HG03460 (cell line): ENCODE measurements around the gene IL3.
"Not testable (repeated sequence)": the region's sequence is repeated elsewhere in the genome, so short reads cannot be mapped to it uniquely, and the experiment has no call there.

Experiments
- ATAC-seq: cut with Tn5 transposase; IDR thresholded peaks from one replicate; pipeline ENCODE4 v1.9.1; 2021; ENCODE audit not compliant: unreplicated experiment

IL3 gene

DNA sequence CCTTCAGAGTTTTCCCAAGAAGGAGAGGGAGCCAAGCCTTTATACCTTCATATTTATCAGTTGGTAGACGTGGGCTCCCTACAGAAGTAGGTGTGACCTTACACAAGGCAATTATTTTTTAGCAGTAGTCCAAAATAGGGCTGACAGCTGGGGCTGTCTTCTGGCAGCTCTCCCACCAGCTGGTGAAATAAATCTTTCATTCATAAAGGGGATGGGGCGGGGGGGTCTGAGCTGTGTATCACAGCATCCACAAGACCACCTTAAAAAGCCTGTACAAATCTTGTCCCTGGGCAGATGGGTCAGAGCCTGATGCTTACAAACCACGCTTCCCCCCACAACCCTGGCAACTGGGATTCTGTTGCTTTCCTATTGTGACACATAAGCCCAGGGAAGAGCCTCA lies 32.8 kb downstream of the IL3 start:
- ATAC-seq, result no peak

DNA sequence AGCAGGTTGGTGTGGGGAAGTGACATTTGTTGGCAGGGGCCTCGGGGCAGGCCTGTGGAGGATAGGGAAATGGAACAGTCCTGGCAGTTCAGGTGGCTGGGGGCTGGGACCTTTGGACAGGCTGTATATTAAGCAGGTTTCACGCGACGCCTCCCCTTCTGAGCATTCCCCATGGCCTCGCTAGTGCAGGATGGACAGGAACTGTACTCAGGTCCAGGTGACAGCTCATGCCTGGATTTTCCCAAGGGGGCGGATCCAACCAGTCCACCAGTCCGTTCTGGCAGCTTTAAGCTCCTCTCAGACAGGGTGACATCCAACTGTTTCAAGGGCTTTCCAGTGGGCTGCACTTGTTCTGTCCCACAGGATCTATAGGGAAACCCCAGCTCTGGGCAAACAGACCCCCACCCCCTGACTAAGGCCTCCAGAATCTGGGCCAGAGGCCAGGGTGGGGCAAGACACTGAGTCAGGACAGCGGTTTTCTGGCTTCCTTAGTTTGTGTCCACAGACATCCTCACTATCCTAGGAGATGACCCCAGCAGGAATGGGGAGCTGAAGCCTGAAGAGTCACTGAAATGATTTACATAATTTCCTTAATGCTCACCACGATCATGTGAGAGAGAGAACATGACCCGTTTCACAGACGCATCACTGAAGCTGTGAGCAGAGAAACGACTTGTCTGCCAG lies 34.1 kb downstream of the IL3 start:
- no peak for ATAC-seq

DNA sequence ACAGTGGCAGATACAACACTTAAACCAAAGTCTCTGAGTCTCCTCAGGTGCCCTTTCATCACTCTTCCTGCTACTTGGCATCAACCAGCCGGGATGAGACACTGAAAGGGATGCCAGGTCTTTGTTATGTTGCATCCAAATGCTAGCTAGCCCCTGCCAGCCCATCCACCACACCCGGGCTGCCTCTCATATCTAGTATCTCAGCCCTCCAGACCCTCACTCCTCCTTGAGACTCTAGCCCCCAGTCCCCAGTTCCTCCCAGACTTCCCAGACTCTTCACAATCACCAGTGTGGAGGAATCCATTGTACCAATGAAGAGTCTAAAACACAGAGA lies 34.6 kb downstream of the IL3 start:
- no peak for ATAC-seq

DNA sequence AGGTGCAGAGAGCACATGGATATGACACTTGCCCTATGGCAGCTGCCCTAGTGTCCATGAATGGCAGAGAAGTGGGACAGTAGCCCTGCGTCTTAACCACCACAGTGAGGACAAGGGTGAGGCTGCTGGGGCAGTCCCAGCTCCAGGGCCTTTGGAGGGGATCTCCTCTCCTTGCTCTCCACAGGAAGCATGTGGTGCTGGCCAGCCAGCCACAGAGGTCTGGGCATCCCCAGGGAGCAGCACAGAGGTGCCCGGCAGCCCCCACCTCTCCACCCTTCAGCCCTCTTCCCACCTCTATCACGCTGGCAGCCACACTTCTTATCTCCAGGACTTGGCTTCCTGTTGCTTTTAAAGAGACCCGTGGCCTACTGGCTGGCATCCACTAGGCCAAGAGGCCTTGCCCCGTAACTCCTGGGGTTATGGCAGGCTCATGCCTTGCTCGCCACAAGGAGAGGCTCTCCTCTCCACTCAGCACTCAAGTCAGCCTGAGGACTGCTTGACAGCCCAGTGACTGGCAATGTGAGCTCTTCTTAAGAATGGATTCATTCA lies 35.0 kb downstream of the IL3 start:
- ATAC-seq, result no peak

DNA sequence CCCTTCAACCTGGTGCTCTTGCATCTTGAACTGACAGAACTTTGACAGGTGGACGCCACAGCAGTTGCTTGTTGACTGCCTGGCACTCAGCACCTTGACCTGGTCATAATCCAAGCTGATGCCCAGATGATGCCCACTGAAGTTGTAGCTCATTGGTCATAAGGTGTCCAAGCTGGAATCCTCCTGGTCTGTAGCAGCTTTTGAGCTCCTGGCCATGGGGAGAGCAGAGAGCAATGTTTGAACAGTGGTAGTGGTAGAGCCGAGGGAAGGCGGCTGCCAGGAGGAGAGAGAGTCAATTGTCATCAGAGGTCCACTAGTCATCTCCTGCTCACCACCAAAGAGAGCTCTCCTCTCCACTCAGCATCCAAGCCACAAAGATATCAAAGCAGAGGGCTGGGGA lies 36.4 kb downstream of the IL3 start:
- no peak for ATAC-seq

DNA sequence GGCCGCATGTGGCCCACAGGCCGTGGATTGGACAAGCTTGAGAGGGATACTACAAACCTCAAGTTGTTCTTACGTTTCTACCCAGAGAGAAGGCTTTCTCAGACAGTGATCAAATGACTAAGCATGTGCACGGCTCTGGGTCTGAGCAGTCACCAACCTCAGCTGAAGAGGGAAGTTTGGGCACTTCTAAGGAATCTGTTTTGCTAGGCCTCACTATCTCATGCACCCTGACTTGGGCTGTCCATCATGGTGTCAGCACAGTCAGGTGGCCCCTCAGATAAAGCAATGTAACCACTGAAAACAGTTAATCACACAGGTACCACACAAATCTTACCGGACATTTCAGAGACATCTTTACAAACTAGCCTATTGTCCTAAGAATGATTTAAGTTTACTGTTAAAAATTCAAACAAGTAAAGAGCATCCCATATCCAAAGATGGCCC lies 37.7 kb downstream of the IL3 start:
- no peak for ATAC-seq

DNA sequence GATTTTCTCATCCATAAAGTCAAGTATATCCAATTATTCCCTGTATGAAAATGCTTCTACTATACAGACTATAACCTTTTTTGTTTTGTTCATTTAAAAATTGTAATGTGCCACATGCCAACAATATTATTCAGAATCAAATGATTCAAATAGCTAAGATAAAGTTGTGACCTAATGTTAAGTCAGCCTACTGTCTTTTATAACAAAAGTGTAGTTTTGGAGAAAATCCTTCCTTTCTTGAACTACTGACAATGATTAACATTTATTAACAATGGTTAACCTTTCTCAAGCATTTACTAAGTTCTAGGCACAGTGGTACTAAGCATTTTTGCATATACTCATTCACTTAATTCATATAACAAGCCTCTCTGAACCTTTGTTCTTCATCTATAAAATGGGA lies 38.2 kb downstream of the IL3 start:
- ATAC-seq, result no peak

DNA sequence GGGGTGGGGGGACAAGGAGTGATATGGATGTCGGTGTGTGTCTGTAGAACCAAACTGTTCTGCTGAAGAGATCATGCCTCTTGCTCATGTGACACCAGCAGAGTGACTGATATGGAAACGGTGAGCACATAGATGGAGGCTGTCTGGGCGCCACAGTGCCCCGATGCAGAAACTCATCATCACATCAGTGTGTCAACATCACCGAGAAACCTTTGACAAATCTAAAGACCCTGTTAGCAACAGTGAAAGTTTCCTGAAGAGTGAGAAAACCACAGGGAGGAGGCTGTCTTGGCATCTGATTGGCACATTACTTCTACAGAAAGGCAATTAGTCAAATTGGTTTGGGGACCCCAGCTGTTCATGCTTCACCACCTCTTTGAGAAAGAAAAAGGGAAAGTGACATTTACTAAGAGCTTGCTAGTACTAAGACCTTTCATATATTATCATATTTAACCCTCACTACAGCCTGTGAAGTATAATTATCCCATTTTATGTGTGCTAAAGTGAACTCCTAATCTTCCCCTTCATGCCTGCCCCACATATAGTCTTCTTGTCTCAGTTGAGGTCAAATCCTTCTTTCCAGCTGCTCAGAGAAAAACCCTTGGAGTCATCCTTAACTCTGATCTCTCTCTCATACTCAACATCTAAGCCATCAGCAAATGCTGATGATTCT lies 38.8 kb downstream of the IL3 start:
- ATAC-seq, result peak; percentile 37

DNA sequence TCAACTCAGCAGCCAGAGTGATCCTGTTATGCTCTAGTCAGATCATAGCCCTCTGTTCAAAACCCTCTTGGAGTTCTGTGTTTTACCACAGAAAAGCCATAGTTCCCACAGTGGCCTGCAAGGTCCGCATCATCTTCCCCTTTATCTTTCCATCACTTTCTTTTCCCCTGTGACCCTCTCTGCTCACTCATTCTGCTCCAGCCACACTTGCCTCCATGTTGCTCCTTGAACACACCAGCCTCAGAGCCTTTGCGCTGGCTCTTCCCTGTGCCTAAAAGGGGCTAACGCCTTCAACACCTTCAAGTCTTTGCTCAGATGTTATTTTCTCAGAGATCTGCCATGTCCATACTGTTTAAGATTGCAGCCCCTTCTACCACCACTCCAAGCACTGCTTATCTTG lies 39.5 kb downstream of the IL3 start:
- ATAC-seq, result no peak

DNA sequence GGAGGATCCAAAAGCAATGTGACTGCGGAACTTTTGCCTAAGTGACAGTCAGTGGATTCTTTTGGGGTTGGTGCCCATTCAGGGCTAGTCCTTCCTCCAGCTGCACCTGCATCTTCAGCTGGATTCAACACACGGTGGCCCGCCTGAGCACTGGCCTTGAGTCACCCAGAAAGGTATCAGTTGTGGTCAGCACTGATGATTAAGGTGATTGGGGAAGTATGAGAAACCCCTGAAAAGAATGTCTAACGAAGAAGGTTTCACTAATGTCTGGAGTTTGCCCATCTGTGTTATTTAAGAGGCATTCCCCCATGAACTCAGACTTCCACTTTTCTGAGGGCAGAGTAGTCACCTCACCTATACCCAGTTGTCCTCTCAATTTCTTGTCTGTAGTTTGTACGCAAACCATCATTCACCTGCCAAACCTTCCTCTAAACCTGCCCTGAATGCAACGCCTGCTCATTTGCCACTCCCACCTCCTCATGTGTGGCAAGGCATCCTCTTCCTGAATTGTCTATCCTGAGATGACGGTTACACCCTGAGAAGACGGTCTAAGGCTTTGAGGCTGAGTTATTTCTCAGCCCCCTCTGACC lies 40.3 kb downstream of the IL3 start:
- peak; percentile 32 for ATAC-seq

DNA sequence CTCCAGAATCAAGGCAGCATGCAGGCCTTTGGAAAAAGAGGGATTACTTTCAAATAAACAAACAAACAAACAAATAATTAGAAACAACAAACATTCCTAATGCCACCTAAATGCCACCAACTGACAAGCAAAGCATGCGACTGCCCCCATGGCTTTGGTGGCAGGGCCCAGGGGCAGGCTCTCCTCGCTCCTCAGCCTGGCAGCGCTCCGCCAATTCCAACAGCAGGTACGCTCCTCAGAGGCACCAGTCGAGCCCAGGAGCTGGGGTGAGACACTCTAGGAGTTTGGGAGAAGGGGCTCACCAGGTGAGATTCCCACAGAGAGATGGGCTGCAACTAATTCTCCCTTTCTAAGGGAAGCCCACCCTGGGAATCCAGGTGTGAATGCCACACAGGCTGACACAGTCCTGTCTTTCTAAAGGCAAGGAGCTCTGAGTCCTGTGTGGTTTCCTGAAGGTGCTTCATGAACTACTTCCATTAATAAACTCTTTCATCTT lies 41.0 kb downstream of the IL3 start:
- ATAC-seq, result no peak

DNA sequence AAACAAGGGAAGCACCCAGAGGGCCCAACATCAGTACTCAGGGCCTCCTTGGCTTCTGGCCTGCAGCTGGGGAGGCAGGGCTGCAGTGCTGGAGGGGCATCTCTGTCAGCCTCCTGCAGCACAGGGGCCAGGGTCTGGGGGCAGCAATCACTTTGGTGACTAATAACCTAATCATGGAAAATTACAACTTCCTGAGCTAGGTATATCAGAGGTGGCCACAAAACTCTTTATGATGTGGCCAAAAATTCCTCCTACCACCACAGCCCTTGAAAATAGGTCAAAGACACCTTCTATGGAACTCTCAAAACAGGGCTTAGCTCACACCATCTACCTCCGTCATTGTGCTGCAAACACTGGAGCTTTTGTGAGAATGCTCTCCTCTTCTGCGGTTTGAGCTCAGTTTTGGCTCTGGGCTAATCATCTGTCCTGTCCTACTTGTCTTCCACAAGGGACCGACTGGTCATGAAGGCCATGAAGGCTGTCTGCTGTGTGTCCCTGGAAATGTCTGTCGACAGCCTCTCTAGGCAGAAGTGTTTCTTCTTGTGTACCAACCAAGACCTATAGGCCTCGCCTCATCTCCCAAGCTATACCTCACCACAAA lies 41.7 kb downstream of the IL3 start:
- ATAC-seq, result no peak

DNA sequence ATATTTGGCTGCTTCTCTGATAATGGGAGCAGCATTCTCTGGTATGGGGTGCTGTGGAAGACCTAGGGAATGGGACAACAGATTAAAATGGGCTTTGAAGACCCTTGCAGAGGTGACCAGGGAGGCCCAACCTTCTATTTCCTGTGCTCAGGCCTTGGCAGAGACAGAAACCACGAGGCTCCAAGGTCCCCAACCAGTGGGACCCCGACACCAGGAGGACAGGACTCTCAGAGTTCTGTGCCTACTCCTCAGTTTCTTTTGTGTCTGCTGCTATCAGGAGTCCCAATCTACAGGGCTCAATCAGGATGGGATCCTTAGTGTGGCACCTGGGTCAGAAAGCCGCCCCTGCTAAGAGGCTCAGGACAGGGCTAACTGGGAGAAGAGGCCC lies 42.5 kb downstream of the IL3 start:
- no peak for ATAC-seq

DNA sequence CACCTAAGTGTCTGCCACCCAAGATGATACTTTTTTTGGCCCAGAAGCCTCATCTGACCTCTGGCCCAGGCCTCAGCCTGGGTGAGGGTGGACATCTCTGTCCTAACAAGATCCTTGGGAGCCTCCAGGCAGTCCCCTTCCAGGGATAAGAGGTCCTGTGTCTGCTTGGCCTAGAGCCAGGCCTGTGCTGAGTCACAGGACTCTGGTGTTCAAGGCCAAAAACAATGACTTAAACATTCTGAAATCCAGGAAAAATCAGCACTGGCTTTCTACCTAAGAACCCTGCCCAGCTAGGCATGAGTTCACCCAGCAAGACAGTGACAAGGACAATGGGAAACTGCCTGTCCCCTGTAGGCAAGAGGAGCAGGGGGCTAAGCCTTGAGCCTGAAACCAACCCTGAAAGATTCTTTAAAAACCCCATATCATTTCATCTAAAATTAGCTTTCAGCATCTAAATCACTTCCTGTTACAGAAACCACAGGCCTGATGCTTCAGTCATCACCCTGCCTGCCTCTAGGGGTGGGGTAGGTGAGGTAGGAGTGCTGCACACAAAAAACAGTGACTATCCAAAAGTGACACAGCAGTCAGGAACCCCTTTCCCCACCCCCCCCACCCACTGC lies 43.0 kb downstream of the IL3 start:
- ATAC-seq, result peak; percentile 64

DNA sequence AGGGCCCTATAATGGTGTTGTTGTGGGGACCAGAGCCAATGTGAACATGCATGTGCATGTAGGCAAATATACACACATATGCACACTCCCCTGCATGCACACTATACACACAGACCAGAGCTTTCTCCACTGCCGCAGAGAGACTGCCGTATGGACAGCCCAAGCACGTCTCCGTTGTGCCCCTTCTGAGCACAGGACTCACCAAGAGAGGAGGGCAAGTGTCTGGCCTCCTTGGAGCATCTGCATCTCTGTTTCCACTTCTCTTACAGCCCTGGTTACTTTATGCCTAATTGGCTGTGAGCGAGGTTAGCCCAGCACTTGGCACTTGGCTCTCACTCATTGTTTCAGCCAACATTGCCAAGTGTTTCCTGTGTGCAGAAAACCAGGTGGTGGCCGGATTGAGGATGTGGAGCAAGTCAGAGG lies 43.5 kb downstream of the IL3 start:
- ATAC-seq, result peak; percentile 19

DNA sequence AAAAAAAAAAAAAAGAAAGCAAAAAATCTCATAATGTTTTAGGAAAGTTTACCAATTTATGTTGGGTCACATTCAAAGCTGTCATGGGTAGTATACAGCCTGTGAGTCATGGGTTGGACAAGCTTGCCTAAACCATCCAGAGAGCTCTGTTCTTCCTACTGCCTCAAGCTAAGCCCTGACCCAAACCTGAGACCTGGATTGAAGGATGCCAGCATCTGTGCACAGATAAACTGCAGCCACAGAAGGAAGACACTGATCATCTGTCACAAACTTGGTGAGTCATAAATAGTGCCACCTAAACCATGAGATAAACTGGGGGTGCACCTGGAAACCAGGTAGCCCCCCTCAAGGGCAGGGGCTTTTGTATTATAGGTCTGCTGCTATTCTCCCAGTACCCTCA lies 44.1 kb downstream of the IL3 start:
- no peak for ATAC-seq

DNA sequence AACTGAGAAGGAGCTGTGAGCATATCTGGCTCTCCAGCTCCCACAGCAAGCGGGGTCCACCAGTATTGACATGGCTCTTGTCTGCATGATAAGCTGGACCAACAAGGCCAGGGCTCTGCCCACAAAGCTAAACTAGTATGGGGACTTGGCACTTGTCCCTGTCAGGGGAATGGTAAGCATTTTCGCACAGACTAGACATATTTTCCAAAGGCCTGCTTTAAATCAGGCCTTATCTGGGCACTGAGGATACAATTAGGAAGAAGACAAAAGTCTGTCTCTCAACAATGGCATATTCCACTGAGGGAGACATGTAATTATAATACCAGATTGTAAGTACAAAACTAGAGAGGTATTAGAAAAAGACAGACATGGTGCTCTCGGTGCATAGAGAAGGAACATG lies 45.2 kb downstream of the IL3 start:
- ATAC-seq, result no peak

DNA sequence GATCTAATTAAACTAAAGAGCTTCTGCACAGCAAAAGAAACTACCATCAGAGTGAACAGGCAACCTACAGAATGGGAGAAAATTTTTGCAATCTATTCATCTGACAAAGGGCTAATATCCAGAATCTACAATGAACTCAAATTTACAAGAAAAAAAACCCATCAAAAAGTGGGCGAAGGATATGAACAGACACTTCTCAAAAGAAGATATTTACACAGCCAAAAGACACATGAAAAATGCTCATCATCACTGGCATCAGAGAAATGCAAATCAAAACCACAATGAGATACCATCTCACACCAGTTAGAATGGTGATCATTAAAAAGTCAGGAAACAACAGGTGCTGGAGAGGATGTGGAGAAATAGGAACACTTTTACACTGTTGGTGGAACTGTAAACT lies 48.0 kb downstream of the IL3 start:
- not testable (repeated sequence) for ATAC-seq

DNA sequence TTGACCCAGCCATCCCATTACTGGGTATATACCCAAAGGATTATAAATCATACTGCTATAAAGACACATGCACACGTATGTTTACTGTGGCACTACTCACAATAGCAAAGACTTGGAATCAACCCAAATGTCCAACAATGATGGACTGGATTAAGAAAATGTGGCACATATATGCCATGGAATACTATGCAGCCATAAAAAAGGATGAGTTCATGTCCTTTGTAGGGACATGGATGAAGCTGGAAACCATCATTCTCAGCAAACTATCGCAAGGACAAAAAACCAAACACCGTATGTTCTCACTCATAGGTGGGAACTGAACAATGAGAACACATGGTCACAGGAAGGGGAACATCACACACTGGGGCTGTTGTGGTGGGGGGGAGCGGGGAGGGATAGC lies 48.5 kb downstream of the IL3 start:
- not testable (repeated sequence) for ATAC-seq

DNA sequence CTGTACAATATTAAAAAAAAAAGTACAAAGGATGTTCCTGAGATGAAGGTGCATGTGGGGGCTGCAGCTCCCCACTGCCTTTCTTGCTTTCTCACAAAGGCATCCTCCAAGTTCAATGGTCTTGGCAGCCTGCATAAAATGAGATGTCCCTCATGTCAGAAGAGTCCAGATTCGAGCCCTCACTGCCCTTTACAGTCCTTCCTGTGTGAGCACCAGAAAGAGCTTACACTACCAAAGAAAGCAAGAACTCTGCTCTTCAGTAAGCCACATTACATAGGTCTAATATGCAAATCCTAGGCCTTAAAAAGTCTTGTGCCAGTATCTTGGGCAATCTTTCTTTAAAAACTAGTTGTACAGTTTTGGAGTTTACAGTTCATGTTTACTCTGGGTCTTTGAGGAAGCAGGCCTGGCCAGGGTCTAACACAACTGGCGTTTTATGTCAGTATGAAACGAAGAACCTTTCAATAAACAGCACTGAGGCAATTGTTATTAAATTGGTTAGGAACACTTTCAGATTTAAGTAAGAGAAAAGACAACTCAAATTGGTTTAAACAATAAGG lies 49.1 kb downstream of the IL3 start:
- ATAC-seq, result no peak

DNA sequence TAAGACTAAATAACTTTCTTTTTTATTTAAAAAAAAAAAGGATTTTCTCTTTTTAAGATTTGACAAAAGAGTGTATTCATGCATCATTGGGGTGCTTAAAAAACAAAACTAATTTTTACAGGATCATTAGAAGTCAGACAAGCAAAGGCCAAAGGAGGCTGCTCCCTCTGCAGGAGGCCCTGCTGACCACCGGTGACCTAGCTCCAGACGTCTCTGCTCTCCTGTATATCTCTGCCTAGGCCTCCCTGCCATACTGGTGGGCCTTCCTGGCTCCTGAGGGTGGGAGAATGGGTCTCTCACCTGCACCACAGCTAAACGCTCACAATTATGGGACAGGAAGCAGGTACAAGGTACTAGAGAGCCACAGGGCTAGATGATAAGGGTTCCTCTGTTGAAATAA lies 49.7 kb downstream of the IL3 start:
- no peak for ATAC-seq
